Left lobe of liver (tissue), 2 donors: Measurements from ENCODE around the gene TRAPPC2L. TPM values are rescaled to one million over a fixed set of nuclear protein-coding genes. Genes with fewer than 3 reads are reported as not detected.

Source experiments
- ATAC-seq: fragments of 200-7000 bp; cut with Tn5 transposase; one replicate; pipeline ENCODE4 v1.9.1; 2020; ENCODE audit warnings: mild to moderate bottlenecking, moderate library complexity
- DNase-seq: peaks from one replicate; pipeline ENCODE4 v3.0.0-alpha.2; 2020; ENCODE audit warnings: low spot score
- total RNA-seq: library from RNA; stranded (reverse); gene quantifications from one replicate; pipeline ENCODE4 v1.2.1, GENCODE V29; 2021
- donor health status: DM: no; HTN: no; CAD: no; lungs with moderate emphysema.
- donor health status: DM: no; HTN: yes; CAD: no.

TRAPPC2L gene
- total RNA-seq, 1 donor from 2014 or later, result 20.2 TPM

DNA sequence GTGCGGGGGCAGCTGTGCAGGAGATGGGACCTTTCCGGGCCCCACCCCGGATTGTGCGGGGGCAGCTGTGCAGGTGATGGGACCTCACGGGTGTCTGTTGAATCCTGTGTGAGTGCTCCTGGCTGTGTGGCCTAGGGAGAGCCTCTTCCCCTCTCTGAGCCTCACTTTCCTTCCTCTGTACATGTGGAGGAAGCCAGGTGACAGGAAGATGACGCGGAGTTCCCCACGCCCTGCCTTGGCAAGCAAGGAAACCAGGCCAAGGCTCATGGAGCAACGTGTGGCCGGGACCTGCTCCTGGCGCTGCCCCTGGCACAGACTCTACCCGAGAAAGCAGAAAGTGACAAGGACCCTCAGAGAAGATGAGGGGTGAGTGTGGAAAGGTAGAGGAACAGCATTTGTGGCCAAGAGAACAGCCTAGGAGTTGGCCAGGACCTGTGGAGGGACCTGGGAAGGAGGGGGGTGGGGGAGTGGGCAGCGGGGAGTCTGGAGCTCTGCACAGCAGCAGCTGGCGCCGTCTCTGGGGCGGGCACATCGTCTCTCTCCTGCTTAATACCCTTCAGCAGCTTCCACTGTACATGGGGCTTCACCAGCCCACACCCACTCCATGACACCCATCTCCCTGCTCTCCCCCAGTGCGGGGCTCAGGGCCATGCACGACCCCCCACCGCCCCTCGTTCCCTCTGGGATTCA lies 47.9 kb downstream of the TRAPPC2L start:
- ATAC-seq (no peak), DNase-seq (no peak)

DNA sequence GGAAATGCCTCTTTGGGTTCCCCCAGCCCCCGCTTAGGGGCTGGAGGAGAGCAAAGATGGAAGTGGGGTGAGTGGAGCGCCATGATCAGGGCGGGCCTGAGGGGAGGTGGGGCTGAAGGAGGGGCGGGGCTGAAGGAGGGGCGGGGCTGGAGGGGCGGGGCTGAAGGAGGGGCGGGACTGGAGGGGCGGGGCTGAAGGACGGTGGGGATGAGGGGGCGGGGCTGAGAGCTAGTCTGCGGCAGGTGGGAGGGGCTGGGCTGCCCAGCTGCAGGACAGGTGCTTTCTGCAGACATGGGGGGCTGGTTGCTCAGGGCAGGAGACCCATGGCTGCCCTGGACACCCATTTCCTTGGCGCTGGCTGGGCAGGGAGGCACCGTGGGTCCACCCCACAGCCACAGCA lies 48.6 kb downstream of the TRAPPC2L start:
- ATAC-seq, result no peak

DNA sequence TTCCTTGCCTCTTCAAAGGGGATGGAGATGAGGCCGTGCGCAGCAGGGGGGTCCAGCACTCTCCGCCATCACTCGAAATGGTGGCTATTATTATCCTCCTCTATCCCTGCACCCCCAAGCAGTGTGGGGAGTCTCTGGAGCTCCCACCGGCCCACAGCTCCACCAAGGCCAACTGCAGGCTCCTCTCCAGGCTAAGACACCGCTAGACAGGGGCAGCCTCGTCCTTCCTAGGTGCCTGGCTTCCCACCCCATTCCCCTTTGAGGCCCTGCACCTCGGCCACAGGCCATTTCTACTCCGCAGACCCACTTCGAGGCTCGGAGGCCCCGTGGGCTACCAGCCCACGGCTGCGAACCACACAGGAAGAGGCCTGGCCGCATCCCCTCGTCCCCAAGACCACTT lies 49.1 kb downstream of the TRAPPC2L start:
- no peak for DNase-seq

More for the DNA sequence above, 48.6 kb downstream of the TRAPPC2L start:
- DNase-seq, result no peak

GRCh38 chr16:88906535-88907105 lies 49.7 kb downstream of the TRAPPC2L start:
- DNase-seq, result no peak
- ATAC-seq, result no peak

More for the DNA sequence above, 49.1 kb downstream of the TRAPPC2L start:
- no peak for ATAC-seq

DNA sequence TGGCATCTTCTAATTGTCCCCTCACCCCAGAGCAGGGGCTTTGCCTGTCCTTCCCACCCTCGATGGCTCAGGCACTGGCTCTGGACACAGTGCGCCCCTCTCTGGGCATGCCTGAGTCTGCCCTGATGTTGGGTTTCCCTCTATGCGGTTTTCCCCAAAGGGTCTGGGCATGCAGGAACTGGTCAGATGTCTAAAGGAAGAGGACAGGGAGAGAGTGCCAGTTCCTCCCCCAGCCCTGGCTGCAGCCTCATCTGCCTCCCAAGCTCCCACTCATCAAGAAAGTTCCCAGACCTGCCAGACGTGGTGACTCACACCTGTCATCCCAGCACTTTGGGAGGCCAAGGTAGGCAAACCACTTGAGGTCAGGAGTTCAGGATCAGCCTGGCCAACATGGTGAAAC lies 50.8 kb downstream of the TRAPPC2L start:
- ATAC-seq, result no peak

GRCh38 chr16:88908307-88908706 lies 51.4 kb downstream of the TRAPPC2L start:
- no peak for DNase-seq
- ATAC-seq, result no peak

More for the DNA sequence above, 50.8 kb downstream of the TRAPPC2L start:
- DNase-seq, result no peak

DNA sequence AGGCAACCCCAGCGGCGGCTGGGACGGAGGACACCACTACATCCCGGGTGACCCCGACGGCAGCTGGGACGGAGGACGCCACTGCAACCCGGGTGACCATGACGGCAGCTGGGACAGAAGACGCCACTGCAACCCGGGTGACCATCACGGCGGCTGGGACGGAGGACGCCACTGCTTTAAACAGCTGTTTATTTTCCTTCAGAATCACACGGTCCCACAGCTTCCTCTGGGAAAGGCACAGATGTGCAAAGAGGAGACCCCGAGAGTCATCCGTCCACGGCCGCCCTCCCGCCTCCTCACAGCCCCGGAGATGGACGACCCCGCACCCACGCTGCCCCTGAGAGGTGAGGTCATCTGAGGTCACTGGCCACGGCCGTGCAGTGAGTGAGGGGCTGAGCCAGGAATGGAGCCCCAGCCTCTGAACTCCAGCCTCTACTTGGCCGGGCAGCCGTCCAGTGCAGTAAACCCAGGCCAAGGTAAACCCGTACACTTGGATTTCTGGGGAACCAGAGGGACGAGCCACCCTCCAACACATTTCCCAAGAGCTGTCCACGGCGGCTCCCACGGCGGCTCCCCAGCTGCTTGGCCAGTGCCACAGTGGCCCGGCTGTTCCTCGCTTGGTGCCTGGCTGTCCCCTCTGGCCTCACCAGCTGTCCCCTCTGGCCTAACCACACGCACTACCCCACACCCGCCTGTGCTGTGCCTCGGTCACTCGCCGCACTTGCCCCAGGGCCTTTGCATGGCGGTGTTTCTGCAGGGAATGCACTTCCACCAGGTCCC lies 52.7 kb downstream of the TRAPPC2L start:
- no peak for DNase-seq
- ATAC-seq, result no peak

- DNase-seq (no peak), ATAC-seq (no peak)
Observed at GRCh38 chr16:88910284-88911135, 53.6 kb downstream of the TRAPPC2L start.

- ATAC-seq (no peak), DNase-seq (no peak)
Observed at GRCh38 chr16:88911136-88911945, 54.4 kb downstream of the TRAPPC2L start.

DNA sequence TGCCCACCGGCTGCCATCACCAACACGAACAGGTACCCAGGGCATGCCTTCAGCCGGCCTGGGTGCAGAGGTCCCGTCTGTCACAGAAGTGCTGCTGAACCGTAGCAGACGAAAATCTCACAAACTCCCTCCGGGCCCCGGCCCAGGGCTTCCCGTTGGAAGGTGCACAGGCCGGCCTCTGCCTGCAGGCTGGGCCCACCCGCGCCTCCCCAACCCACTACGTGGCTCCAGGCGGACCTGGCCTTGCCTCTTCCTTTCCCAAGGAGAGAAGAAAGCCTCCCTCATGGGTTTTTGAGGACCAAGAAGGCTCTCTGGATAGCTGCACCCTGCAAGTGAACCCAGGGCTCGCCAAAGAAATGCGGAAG lies 55.0 kb downstream of the TRAPPC2L start:
- DNase-seq (no peak), ATAC-seq (no peak)

Other genes starting within 250 kb of the TRAPPC2L start
- not detected for gene IL17C, start 218.6 kb upstream of the TRAPPC2L start, total RNA-seq
- gene CYBA, start 206.1 kb upstream of the TRAPPC2L start, total RNA-seq, result 32.5 TPM
- 16.2 TPM for gene MVD, start 194.0 kb upstream of the TRAPPC2L start, total RNA-seq
- 0.43 TPM for gene SNAI3, start 170.6 kb upstream of the TRAPPC2L start, total RNA-seq
- 10.4 TPM for gene RNF166, start 150.7 kb upstream of the TRAPPC2L start, total RNA-seq
- gene CTU2, start 150.6 kb upstream of the TRAPPC2L start, total RNA-seq, result 8.3 TPM
- gene PIEZO1, start 71.9 kb upstream of the TRAPPC2L start, total RNA-seq, result 67.8 TPM
- 0.50 TPM for gene CDT1, start 53.3 kb upstream of the TRAPPC2L start, total RNA-seq
- 68.9 TPM for gene APRT, start 45.2 kb upstream of the TRAPPC2L start, total RNA-seq
- 23.1 TPM for gene GALNS, start 180 bp upstream of the TRAPPC2L start, total RNA-seq
- 0.23 TPM for gene PABPN1L, start 9.5 kb downstream of the TRAPPC2L start, total RNA-seq
- gene CBFA2T3, start 120.1 kb downstream of the TRAPPC2L start, total RNA-seq, result 11.0 TPM
- gene ACSF3, start 236.7 kb downstream of the TRAPPC2L start, total RNA-seq, result 25.5 TPM